DOHH2 (cell line): Measurements from ENCODE around the gene UPK3A.

Source experiments
- CTCF ChIP-seq: fragments of 200-600 bp; sonication (generic); IDR thresholded peaks from one replicate; pipeline ENCODE4 v1.5.1; 2014; ENCODE audit warnings: antibody characterized with exemption, mild to moderate bottlenecking, low read depth, low read length; ENCODE audit not compliant: poor library complexity, severe bottlenecking
- EZH2phosphoT487 ChIP-seq: fragments of 200-600 bp; sonication (generic); IDR thresholded peaks from 2 replicates; pipeline ENCODE4 v1.6.1; 2017; ENCODE audit warnings: borderline replicate concordance, mild to moderate bottlenecking, antibody characterized with exemption, low read length, moderate library complexity, mixed read lengths

- TF ChIP-seq CTCF (no peak), EZH2phosphoT487 (no peak)
Observed at GRCh38 chr22:45322873-45323525, 38.2 kb downstream of the UPK3A start.
